Colon (tissue), 2 donors: ENCODE results near the gene MAPK8.
"Not testable (repeated sequence)": the region's sequence is repeated elsewhere in the genome, so short reads cannot be mapped to it uniquely, and the experiment has no call there.

Experiments
- FAIRE-seq: peaks from 2 replicates; lab custom pipeline; 2012; peaks lifted over from hg19 to GRCh38; lab: Jason Lieb, UNC
- donor health status: control.
- donor health status: control.

The MAPK8 gene

DNA sequence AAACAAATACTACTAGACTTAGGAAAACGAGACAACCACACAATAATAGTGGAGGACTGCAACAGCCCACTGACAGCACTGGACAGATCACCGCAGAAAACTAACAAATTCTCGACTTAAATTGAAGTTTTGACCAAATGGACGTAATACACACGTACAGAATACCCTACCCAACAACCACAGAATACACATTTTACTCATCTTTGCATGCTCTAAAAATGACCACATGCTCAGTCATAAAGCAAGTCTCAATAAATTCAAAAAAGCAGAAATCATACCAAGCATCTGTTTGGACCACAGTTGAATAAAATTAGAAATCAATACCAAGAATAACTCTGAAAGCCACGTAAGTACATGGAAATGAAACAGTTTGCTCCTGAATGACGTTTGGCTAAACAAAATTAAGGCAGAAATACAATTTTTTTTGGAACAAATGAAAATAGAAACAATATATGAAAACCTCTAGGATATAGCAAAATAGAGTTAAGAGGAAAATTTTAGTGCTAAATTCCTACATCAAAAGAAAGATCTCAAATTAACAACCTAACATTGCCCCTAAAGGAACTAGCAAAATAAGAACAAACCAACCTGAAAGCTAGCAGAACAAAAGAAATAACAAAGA is 30.6 kb downstream of the MAPK8 start:
- FAIRE-seq, result no peak

DNA sequence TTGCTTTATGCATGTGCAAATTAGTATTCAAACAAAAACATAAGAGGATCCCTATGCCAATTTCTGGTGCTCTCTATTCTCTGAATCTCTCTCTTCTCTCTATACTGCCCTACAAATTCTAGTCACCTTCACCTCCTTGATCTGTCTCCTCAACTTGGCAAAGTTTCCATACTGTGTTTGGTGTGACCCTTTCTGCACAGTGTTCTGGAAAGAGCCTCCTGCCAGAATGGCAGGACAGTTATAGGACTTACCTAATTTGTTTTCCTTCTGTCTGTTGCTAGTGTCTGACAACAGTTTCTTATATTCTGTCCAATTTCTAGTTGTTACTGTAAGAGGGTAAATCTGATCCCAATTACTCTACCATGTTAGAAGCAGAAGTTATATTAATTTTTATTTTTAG is 34.3 kb downstream of the MAPK8 start:
- FAIRE-seq, result no peak

DNA sequence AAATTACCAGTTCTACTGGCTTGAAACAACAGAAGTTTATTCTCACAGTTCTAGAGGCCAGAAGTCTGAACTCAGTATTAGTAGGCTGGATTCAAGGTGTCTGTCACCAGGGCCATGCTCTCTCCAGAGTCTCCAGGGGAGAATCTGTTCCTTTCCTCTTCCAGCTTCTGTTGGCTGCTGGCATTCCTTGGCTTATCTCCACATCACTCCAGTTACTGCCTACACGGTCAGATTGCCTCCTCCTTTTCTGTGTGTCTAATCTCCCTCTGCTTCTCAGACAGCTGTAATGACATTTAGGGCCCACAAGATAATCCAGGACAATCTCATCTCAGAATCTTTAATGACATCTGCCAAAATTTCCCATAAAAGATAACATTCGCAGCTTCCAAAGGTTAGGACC is 36.6 kb downstream of the MAPK8 start:
- FAIRE-seq, result no peak

DNA sequence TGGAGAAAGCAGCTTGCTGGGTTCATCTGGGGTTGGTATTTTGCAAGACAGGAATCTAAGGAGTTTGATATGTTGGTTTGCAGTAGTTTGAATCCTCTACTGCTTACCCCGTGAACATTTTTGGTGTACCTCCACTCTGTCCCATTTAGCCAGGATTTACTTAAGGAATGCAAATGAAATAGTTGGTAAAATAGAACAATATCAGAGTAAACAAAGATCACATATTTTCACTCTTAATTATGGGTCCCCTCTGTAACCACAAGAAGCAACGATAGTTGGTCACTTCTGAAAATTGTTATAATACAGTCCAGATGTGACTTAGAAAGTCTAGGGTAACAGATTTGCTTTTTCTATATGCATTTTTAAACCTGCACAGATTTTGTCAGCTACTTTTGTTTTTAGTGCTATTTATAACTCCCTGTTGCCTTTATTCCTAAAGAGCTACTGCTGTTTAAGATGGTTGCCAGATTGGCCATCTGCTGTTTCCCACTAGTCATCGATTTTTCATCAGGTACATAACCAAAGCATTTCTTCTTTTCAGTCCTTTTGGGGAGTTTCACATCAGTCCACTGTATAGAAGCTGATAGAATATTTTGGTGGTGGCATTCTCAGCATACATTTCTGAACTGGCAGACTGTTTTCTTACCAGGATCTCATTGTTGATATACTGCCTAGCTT is 37.6 kb downstream of the MAPK8 start:
- no peak for FAIRE-seq

DNA sequence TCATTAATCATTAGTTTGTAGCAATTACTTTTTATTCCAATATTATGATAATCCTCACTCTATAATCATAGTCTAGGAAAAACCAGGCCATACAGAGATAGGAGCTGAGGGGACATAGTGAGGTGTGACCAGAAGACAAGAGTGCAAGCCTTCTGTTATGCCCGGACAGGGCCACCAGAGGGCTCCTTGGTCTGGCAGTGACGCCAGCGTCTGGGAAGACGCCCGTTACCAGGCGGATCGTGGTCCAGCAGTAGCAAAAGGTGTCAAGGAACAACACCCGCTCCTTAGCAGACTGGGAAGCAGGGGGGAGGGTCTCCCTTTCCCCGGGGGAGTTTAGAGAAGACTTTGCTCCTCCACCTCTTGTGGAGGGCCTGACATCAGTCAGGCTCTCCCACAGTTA is 39.8 kb downstream of the MAPK8 start:
- FAIRE-seq, result not testable (repeated sequence)

DNA sequence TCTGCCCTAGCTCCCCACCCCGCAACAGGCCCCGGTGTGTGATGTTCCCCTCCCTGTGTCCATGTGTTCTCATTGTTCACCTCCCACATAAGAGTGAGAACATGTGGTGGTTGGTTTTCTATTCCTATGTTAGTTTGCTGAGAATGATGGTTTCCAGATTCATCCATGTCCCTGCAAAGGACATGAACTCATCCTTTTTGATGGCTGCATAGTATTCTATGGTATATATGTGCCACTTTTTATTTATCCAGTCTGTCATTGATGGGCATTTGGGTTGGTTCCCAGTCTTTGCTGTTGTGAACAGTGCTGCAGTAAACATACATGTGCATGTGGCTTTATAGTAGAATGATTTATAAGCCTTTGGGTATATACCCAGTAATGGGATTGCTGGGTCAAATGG is 41.1 kb downstream of the MAPK8 start:
- FAIRE-seq, result not testable (repeated sequence)

DNA sequence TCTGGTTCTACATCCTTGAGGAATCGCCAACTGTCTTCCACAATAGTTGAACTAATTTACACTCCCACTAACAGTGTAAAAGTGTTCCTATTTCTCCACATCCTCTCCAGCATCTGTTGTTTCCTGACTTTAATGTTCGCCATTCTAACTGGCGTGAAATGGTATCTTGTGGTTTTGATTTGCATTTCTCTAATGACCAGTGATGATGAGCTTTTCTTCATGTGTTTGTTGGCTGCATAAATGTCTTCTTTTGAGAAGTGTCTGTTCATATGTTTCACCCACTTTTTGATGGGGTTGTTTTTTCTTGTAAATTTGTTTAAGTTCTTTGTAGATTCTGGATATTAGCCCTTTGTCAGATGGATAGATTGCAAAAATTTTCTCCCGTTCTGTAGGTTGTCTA is 41.5 kb downstream of the MAPK8 start:
- not testable (repeated sequence) for FAIRE-seq

DNA sequence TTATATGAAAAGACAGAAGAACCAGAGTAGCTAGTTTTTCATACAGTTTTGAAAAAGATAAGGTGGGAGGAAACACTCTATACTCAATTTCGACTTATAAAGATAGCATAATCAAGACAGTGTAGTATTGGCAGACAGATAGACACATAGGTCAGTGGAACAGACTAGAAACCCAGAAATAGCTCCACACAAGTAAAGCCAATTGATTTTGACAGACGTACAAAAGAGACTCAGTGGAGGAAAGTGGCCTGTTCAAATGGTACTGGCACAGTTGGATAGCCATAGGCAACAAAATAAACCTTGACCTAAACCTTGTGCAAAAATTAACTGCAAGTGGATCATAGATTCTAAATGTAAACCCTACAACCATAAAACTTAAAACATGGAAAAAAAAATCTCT is 46.8 kb downstream of the MAPK8 start:
- no peak for FAIRE-seq

DNA sequence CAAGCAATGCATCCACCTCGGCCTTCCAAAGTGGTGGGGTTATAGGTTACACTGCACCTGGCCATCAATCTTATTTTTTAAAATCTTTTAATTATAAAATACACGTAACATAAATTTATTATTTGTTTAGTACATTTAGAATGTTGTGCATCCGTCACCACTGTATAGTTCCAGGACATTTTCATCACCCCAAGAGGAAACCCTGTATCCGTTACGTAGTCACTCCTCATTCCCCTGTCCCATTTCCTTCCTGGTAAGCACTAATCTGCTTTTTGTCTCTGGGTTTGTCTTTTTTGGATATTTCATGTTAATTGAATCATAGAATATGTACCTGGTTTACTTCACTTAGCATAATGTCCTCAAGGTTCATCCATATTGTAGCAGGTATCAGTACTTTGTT is 51.2 kb downstream of the MAPK8 start:
- FAIRE-seq, result no peak

DNA sequence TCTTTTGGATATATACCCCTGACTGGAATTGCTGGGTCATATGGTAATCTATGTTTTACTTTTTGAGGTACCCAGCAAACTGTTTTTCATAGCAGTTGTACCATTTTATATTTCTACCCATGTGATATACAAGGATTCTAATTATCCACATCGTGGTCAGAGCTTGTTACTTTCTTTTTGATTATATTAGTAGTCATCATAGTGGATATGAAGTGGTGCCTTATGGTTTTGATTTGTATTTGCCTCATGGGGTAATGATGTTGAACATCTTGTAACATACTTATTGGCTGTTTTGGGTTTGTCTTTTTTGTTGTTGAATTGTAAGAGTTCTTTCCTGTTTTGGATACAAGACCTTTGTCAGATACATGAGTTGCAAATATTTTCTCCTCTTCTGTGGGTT is 51.7 kb downstream of the MAPK8 start:
- no peak for FAIRE-seq

DNA sequence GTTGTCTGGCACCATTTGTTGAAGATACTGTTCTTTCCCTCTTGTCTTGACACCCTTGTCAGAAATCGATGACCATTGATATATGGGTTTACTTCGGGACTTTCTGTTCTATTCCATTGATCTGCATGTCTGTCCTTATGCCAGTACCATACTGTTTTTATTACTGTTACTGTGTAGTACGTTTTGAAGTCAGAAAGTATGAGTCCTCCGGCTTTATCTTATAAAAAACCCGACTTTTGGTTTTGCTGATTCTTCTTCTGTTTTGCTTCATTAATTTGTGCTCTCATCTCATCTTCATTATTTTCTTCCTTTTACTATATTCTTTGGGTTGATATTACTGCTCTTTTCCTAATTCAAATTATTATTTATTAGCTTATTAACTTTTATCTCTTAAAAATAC is 52.4 kb downstream of the MAPK8 start:
- no peak for FAIRE-seq

DNA sequence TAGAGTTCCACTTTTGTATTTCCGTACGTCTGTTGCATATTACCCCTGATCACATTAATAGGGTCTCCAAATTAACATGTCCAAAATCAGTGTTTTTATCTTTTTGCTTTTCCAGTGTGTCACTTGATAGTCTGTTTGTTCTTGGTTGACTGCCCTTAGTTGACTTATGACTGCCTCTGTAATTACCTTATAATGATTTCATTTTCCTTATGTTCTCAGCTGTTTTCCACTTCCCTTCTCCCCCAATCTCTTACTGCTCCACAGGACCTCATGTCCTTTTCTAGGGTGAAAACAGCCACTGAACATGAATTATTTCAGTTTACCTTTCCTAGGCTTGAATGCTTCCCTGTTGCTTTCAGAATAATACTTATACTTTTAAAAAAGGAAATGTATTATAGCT is 54.7 kb downstream of the MAPK8 start:
- FAIRE-seq, result no peak

DNA sequence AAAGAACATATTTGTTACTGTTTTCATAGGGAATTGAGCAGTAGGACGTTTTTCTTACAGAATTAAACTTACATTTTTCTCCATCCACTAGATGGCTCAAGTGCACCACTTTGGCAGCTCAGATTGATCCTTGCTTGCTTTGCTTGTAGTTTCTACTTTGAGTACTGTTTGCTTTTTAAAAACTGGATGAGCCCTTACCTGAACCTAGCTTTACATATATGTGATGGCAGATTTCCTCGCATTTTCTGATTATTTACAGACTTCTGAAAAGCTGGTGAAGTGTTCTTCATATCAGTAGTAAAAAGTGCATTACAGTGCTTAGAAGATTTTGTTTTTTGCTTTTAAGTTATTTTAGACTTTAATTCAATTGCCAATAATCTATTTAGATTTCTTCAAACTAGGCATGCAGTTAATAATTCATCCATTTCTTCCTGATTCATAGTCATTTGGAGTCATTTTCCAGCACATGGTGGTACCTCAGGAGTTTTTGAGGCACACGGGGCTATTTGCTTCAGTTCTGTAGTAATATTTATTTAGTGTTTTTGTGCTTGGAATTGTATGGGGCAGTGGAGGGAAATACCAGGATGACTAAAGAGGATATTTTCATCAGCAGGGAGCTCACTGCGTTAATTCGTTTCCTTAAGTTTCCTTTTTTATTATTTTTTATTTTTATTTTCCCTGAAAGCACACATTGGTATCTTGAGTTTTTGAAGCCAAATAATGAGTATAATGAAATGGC is 57.3 kb downstream of the MAPK8 start:
- no peak for FAIRE-seq

DNA sequence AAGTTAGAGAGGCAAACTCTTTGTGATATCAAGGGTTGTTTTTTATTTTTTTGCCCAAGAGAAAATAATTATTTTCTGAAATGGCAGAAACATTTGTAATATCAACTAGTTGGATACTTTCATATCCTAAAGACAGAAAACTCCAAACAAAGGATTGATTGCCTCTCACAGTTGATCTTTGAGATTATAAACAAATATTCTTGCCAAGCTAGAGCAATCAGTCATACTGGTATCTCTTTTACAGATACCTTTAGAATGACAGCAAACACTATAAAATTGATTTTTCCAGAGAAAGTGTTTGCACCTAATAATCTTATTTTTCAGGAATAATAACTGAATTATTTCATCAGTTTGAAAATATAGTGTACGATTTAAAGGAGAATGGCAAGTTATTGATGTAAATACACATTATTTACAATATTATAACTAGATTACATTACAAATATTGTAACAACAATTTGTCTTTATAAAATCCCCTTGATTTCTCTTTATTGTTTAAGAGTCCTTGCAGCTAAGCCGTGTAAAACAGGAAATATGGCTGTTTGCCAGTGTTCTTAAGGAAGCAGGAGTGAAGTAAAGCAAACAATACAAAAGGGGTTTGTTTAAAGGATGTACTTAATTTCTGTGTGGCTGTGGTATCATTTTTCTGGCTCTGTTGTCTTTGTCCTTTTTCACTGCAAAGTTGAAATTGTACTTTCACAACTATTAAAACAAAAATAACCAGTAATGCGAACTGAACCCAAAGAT is 58.4 kb downstream of the MAPK8 start:
- no peak for FAIRE-seq

DNA sequence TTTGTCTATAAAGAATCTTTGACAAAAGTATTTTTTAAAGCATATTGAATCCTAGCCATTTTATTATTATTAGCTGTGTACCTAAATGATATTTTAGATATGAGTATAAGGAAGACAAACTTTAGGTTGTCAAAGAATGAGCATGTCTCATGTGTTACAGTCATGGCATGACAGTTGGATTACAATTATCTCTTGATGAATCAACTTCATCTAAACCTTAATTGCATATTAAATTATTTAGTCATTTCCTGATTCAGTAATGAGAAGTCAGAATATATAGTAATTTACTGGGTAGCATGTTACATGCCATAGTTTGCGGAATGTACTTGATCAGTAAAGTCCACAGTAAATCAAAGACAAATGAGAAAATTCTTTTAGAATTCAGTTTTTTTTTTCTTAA is 59.2 kb downstream of the MAPK8 start:
- FAIRE-seq, result no peak

DNA sequence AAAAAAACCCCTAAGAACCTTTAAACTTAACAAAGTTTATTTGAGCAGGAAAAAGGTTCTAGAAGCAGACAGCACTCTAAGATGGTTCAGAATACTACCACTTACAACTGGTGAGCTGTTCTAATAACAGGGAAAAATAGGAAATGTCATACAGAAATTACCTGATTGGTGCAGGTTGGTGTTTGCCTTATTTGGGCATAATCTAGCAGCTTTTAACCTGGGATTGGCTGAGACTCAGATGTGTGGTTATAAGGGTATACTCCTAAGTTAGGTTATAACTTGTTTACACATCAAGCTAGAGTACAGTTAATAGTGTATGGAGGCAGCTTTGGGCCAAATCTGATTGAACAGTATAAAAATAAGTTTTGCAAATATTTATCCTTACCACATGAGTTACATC is 59.8 kb downstream of the MAPK8 start:
- FAIRE-seq, result no peak

DNA sequence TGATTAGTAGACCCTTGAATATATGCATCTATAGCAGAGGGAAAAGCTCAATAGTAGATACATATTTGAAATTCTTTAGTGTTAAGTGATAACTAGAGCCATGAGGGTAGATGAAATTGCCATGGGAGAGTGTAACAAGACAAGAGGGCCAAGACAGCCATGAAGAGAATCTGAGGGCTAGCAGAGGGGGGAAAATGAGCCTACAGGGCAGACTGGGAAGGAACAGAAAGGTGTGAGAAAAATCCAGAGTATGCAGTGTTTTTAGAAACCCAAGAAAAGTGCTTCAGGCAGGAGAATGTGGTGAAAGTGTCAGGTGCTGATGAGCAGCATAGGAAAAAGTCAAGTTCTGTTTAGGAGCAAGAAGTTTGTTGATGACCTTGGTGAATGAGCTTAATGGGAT is 63.0 kb downstream of the MAPK8 start:
- FAIRE-seq, result no peak

DNA sequence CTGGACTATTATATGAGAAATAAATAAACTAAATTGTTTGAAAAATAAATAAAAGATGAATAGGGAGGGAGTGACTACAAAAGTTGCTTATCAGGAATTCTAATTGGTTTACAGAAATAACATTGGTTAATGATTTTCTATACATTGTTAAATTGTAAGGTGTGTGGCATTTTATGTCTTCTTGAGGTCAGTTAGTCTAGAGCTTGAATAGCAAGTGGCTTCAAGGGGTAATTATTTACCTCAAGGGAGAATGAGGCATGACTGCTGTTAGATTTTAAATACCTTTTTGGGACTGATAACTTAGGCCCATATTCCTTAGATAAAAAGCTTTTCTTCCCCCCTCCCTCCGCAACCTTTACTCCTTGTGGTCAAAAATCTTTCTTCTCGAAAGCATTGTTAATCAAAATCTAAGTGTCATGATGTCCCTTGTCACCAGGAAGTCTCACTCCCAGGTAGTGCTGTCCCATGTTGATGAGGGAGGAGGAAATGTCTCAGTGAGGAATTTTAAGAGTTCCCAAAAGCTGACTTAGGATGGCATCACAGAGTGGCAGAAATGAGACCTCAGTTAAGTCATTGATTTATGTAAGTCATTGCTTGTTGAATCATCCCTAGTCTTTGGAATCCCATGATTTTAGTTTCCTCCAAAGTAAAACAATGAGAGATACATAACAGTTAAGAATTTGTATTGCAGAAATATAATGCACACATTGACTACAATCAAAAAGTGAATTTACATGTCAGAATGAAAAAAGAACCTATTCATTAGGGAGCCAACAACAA is 71.5 kb downstream of the MAPK8 start:
- no peak for FAIRE-seq

DNA sequence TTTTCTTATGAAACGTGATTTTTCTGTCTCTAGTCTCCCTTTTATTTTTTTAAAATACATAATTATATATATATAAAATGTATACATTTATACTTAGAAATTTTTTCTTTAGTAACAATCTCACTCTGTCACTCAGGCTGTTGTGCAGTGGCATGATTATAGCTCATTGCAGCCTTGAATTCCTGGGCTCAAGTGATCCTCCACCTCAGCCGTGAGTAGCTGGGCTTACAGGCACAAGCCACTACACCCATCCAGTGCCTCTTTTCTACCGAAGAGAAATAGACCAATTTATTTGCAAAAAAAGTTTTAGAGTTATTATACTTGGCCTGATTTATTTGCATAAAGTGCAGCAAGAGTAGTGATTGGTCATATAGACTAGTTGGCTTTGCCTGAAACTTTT is 72.2 kb downstream of the MAPK8 start:
- FAIRE-seq, result no peak

DNA sequence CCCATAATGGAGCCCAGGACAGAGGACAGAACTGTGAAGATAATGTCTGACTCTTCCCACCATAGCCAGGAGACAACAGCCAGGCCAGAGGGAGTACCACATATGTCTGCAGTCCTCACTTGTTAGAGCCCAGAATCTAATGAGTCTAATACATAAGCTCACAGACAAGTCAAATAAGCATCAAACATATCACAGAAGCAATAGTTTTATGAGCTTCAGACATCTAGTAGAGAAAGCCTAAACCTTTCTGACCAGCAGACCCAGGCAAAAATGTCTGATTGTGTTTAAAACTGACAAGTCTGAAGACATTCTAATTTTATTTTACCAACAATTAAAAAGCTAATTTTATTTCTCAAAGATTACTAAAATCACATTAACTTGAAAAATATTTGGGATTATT is 75.5 kb downstream of the MAPK8 start:
- no peak for FAIRE-seq

DNA sequence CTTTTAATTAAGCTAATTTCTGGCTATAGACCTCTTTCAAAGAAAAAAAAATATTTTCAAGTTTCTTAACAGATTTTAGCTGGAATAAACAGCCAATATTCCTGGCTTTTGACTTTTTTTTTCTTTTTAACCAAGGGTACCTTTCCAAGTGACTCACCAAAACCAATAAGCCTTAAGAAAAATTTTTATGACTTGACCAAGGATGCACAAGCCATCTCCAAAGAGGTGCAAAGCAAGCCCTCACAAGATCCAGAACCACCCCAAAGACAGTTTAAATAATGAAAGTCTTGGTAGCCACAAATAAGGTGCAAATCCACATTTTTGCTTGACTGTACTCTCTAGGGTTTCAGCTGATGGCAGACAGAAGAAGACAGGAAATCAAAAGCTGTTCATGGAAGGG is 76.5 kb downstream of the MAPK8 start:
- no peak for FAIRE-seq

DNA sequence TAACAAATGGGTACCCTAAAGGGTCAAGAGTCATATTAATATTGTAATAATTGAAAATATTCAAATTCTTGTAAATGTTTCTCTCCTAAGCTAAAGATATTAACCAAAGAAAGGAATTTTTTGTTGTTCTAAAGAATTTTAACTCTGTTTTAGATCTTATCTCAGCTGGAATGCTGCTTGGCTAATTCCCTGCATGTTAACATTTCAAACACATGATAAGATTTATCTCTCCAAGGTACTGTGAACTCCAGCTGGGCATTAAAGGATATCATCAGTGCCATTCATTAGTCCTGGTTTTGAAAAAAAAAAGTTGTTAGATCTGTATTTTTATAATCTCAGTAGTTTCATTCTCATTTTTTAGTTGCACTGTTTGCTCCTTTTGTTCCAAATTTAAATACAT is 76.9 kb downstream of the MAPK8 start:
- FAIRE-seq, result no peak
